NCI-H2227 (cell line): ENCODE measurements around the gene FNBP1.

Source experiments
- DNase-seq: peaks from one replicate; lab custom pipeline; 2025; ENCODE audit not compliant: unreplicated experiment; lab: John Stamatoyannopoulos, UW

The FNBP1 gene

GRCh38 chr9:130042885-130043653, at the start of gene FNBP1:
Gene FNBP1, minus strand, starts transcription at chr9:130043189. Its CDS starts 214 bp downstream, at chr9:130042975.
- peak; percentile 86 for DNase-seq

DNA sequence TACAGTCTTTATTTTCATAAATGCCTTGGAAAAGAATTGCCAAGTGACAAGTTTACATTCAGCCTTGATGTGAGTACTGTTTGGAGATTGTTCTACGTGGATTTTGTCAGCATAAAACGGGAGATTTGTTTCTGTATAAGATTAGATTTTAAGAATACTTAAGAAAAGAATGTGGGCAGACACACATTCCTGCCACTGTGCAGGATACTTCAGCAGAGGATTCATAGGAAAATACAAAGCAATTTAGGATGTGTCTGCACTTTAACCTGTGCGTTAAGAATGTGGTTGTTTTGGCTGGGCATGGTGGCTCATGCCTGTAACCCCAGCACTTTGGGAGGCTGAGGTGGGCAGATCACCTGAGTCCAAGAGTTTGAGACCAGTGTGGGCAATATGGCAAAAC, 47.9 kb upstream of the FNBP1 start:
- no peak for DNase-seq

DNA sequence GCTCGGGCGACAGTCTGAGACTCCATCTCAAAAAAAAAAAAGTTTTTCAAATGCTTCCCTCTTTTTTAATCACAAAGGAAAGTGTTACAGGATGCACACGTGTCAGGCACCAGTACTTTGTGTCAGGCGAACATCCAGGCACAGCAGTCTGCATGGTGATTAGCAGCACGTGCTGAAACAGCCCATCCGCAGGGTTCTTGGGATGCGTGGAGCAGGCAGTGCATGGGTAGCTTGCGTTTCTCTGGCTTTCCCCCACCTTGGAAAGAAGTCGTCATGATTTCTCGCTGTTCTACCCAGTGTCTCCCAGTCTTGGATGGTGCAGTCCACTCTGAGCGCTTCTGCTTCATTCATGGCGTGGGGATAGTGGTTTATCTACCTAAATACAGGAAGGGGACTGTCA, 46.2 kb upstream of the FNBP1 start:
- DNase-seq = no peak

GRCh38 chr9:130088051-130088450, 45.1 kb upstream of the FNBP1 start:
- no peak for DNase-seq

- DNase-seq = no peak
These were observed 41.3 kb upstream of the FNBP1 start for GRCh38 chr9:130084337-130084736.

DNA sequence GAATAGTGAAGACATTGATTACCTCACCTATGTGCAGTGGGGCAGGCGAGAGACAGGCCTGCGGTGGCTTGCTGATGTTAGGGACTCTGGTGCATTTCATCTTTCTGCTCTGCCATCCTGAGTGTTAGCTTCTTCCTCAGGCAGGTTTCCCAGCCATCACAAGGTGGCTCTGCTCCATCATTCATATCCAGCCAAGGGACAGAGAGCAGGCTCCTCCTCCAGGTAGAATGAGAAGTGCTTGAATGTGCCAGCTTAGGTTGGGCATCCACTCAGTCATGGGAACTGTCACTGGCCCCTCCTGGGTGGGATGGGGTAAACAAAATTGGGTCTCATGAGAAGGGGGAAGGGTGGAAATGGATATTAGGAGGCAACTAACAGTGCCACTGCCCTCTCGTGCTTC, 35.6 kb upstream of the FNBP1 start:
- no peak for DNase-seq

- no peak for DNase-seq
These were observed 30.4 kb upstream of the FNBP1 start for GRCh38 chr9:130073373-130073772.

- DNase-seq = no peak
These were observed 29.7 kb upstream of the FNBP1 start for GRCh38 chr9:130072515-130073235.

DNA sequence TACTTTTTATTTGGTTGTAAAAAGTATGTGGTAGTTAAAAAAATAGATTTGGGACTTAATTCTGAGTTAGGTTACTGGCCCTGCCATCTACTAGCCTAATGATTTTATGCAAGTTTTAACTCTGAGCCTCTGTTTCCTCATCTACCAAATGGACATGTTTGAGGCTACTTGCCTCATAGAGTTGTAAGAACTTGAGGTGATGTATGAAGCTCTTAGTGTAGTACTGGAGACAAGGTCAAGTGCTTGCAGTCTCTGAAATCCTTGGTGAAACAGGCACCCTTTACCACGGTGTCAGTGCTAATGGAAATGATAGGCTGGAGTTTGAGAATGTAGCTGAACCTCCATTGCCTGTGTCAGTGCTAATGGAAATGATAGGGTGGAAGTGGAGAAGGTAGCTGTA, 26.1 kb upstream of the FNBP1 start:
- DNase-seq = no peak

GRCh38 chr9:130064621-130065020, 21.6 kb upstream of the FNBP1 start:
- no peak for DNase-seq

- no peak for DNase-seq
These were observed 19.8 kb upstream of the FNBP1 start for GRCh38 chr9:130062750-130063149.

DNA sequence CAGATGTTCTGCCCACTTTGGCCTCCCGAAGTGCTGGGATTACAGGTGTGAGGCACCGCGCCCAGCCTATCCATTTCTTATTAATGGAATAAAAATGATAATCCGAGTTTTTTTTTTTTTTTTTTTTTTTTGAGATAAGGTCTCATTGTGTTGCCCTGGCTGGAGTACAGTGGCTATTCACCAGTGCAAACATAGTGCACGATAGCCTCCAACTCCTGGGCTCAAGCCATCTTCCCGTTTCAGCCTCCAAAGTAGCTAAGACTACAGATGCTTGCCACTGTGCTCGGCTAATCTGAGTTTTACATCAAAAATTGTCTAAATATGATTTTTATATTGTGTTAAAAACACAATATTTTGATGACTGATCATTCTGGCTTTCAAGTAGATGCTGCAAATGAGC, 17.3 kb upstream of the FNBP1 start:
- DNase-seq = no peak

DNA sequence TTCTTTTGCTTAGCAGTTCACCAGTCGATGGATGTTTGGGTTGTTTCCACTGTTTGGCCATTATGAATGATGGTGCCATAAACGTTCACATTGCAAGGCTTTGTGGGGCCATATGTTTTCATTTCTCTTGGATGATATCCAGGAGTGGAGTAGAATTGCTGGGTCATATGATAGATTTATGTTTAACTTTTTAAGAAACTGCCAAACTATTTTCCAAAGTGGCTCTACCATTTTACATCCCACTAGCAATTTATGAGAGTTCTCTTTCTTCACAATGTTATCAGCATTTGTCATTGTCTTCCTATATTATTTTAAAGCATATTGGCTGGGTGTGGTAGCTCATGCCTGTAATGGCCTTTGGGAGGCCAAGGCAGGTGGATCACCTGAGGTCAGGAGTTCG, 15.9 kb upstream of the FNBP1 start:
- DNase-seq = no peak

GRCh38 chr9:130058154-130058553, 15.2 kb upstream of the FNBP1 start:
- no peak for DNase-seq

- DNase-seq = no peak
These were observed 11.8 kb upstream of the FNBP1 start for GRCh38 chr9:130054820-130055219.

GRCh38 chr9:130054325-130054786, 11.4 kb upstream of the FNBP1 start:
- DNase-seq = no peak

DNA sequence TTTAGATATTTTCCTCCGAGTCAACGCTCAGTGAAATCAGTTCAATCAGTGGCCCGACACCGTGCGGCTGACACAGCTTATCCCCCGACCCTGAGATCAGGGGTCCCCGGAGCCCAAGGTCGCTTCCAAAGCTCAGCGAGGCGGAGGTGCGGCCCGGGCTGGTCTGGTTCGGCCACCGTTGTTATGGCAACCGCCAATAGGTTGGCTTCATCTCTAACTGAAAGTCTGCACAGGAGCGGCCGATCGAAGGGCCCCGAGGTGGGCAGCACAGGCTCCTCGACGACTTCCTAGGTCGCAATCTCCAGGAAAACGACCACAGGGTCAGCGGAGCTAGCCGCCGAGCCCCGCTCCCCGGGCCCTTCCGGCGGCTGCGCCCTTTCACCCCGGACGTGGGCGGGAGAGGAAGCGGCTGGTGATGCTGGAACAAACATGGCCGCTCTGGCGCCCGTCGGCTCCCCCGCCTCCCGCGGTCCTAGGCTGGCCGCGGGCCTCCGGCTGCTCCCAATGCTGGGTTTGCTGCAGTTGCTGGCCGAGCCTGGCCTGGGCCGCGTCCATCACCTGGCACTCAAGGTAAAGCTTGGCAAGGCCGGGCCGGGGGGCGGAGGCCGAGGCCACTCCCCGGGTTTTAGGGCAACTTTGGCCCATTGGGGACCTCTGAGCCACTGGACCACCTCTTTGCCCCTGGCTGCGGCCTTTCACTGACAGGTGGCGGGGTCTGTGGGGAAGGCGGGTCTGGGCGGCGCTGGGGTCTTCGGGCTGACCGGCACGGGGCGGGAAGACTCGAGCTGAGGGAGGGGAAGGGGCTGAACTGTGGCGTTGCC, 10.7 kb upstream of the FNBP1 start, which contains the start of gene GPR107:
Gene GPR107 (plus strand): TSS at position 403 of the 821 bp plus-strand sequence. CDS start 27 bp downstream, at position 430.
- DNase-seq = peak; percentile 76

DNA sequence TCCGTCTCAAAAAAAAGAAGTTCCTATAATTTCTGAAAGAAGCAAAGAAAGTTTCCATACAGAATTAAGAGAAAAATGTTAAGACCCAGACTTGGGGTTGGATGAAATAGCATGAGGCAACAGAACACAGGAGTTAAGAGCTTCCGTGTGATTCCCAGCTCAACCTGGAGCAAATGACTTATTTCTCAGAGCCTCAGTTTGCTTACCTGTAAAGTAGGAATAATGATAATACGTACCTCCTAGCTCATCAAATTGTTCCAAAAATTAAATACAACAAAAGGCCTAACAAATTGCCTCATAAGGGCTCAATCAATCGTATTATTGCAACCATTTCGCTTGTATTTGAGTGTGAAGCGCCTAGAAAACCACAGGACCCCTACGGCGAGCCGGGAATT, 10.1 kb upstream of the FNBP1 start:
- no peak for DNase-seq

DNA sequence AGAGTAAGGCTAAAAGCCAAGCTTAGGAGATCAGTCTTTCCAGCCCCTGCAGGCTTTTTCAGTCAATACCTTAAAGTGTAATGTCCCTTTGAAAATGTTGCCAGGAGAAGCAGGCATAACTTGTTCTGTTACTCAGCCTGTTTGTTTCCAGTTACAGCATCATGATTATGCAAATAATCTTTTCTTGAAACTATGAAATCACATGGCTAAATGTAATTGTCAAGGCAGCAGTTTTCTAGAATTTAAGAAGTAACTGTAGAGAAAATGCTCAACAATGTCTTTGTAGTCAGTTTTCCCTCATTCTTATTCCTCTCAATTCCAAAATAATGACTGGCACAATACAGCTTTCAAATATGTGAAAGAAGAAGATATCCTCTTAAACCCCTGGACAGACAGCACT, 8.9 kb upstream of the FNBP1 start:
- DNase-seq = no peak

- DNase-seq = no peak
These were observed 7.5 kb upstream of the FNBP1 start for GRCh38 chr9:130050462-130050861.

- no peak for DNase-seq
These were observed 6.6 kb upstream of the FNBP1 start for GRCh38 chr9:130049431-130050210.
